ENCODE results near the gene ZDHHC4. TPM values are rescaled to one million over a fixed set of nuclear protein-coding genes. Genes with fewer than 3 reads are reported as not detected.

The ZDHHC4 gene
- total and polyA plus RNA-seq, 2 of the 8 experiments (the other 6 are each of a cell fraction or from before 2014, with no cell fraction given): 50.2 to 171 TPM

- no peak for TF ChIP-seq CHD7 (IDR thresholded peaks at IDR 0.05; ENCODE audit: insufficient replicate concordance, low read length)
- TF ChIP-seq KDM1A (IDR thresholded peaks at IDR 0.05; ENCODE audit: borderline replicate concordance, low read length): no peak
- TF ChIP-seq HDAC6 (IDR thresholded peaks at IDR 0.05; ENCODE audit: low read depth, low read length): no peak
- no peak for TF ChIP-seq KDM5A (IDR thresholded peaks at IDR 0.05; ENCODE audit: low read length)
- TF ChIP-seq PHF8 (conservative IDR thresholded peaks at IDR 0.05; ENCODE audit: low read depth, low read length): no peak
- TF ChIP-seq KDM4A (IDR thresholded peaks at IDR 0.05; ENCODE audit: low read depth, low read length, severe bottlenecking): no peak
- no peak for TF ChIP-seq ZNF274 (IDR thresholded peaks at IDR 0.05; ENCODE audit: borderline replicate concordance, extremely low read depth, low read length)
- TF ChIP-seq JUN (IDR thresholded peaks at IDR 0.05; ENCODE audit: low read depth, low read length): no peak
- no peak for TF ChIP-seq EP300 (IDR thresholded peaks at IDR 0.05; ENCODE audit: borderline replicate concordance in 1 of 2, low read depth in 2 of 2, low read length in 2 of 2)
Measured at GRCh38 chr7:6616854-6617643, 39.8 kb downstream of the ZDHHC4 start (continued).

All from H1 (cell line).